ENCODE data around the gene SLC17A9.

Gene SLC17A9

DNA sequence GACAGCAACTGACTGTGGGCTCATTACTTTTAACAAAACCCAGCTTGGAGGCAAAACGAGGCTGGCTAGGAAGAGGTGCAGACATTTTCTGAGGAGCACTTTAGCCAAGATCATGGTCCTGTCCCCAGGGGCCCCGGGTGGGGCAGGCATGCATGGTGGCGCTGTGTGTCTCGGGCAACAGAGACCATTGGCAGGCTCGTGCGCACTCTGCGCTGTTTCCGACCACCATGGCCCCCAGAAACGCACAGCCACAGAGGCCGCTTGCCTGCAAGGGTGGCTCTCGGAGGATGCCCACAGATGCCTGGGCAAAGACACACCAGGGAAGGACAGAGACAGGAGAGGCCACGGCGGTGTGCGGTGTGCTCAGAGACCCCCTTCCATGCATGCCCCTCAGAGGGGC is 47.5 kb downstream of the SLC17A9 start:
- DNase-seq: no peak

DNA sequence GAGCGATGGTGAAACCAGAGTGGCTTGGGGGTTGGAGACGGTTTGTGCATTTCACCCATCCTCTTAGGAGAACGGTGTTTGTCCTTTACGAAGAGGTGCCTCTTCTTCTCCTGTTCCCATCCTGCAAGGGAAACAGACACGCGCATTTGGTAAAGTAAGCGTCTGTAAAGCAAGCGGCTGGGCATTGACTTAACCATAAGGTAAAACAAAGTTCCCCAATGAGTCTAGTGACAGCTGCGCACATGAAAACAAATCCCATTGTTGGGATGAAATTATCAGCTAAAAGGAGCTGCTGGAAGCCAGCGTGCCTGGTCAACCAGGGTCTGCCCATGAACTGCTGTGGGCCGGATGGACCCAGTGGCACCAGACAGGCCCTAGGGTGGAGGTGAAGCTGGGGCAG is 48.4 kb downstream of the SLC17A9 start:
- DNase-seq: no peak

DNA sequence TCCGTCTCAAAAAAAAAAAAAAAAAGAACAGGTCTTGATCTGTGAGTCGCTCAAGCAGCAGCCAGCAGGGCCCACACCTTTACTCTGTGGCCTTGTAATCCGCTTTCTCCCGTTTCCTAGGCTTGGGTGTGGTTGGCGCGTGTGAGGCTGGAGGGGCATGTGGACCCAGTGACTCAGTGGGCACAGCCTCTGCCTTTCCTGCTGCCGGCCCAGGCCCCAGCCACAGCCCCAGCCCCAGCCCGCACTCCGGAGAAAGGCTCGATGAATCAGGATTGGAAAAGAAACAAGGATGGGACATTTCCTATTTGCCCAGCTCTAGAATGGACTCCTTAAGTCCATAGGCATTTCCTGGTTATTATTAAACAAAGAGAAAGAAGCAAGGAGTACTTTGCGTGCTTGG is 50.0 kb downstream of the SLC17A9 start:
- no peak for DNase-seq

DNA sequence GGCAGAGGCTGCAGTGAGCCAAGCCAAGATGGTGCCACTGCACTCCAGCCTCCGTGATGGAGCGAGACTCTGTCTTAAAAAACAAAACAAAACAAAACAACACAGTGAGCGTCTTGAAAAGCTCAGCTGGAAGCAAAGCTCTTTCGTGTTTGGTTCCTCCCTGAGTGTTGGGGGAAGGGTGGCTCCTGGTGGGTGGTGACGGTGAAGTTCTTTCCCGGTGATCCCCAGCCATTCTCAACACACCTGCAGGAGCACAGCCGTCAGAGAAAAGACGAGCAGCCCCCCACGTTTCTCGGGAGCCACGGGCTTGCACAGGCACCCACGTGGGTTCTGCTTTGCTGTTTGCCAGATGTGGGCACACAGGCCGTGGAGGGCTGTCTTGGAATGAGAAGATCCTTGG is 51.0 kb downstream of the SLC17A9 start:
- DNase-seq: no peak

DNA sequence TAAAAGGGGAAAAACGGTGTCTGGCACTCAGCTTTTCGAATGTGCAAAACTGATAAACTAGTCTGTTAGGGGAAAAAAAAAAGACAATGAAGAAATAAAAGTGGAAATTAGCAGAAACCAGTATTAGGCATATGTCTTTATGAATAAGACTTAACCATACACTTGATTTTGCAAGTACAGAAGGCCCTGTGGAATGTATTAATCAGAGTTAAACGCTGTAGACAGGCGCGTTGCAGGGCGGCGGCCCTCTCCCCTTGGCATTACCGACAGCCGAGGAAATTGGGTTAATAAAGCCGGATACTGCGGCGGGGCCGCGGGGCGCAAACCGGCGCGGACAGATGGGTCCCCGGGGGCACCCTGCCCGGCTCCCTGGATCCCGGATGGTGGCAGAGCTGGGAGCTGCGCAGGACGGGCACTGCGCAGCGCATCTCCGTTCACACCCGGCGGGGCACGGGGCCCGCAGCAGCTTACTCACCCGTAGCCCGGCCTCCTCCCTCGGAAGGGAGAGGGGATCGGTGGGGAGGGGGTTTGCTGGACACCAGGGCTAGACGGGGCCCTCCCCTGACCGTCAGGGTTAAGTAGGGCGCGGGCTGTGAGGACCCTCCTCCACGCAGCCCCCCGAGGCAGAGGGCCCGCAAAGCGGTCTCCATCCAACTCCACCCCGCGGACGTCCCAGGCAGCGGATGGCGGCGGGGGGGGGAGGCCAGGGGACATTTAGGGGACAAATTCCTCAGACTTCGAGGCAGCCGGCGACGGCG is 52.3 kb downstream of the SLC17A9 start:
- DNase-seq: no peak

DNA sequence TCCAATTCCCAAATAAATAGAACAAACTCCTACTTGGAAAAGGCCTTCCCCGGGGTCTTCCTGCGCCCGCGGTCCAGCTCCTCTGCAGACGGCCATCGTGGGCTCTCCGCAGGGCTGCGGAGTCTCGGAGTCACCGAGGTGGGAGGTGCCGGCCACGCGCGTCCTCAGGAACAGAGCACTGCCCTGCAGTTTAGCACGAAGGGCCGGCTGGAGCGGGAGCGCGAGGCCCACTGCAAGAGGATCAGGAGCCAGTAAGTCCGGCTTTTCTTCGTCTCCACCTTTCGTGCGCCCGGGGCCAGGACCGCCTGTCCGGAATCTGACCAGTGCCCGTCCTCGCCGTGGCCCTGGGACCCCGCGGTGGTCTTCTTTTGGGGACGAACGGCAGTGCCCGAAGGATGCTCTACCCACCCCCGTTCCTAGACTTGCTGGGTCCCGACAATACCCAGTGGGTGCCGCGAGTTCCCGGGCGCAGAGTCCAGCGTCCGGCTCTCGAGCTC is 52.9 kb downstream of the SLC17A9 start:
- DNase-seq: no peak

DNA sequence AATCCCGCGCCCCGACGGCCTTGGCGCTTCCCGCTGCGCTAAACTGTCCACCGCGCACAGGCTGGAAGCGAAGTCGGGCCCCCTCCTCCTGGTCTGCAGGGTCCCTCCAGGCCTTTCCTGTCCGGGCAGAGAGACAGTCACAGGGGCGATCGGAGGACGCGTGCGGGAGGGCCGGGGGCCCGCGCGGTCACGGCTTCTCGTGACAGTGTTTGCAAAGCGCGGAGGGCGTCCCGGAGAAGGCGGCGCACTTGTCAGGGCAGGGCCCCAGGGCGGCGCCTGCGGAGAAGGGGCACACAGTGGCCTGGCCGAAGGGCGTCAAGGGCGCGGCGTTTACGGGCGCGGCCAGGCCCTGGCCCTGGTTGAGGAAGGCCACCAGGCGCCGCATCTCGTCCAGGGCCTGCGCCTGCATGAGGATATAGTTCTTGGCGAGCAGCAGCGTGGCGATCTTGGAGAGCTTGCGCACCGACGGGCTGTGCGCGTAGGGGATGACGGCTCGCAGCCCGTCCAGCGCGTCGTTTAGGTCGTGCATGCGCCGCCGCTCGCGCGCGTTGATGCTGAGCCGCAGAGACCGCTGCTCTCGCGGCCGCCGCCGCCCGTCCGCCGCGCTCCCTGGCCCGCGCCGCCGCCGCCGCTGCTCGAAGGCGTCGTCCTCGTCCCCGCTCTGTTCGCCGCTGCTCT is 53.5 kb downstream of the SLC17A9 start:
- DNase-seq: no peak

DNA sequence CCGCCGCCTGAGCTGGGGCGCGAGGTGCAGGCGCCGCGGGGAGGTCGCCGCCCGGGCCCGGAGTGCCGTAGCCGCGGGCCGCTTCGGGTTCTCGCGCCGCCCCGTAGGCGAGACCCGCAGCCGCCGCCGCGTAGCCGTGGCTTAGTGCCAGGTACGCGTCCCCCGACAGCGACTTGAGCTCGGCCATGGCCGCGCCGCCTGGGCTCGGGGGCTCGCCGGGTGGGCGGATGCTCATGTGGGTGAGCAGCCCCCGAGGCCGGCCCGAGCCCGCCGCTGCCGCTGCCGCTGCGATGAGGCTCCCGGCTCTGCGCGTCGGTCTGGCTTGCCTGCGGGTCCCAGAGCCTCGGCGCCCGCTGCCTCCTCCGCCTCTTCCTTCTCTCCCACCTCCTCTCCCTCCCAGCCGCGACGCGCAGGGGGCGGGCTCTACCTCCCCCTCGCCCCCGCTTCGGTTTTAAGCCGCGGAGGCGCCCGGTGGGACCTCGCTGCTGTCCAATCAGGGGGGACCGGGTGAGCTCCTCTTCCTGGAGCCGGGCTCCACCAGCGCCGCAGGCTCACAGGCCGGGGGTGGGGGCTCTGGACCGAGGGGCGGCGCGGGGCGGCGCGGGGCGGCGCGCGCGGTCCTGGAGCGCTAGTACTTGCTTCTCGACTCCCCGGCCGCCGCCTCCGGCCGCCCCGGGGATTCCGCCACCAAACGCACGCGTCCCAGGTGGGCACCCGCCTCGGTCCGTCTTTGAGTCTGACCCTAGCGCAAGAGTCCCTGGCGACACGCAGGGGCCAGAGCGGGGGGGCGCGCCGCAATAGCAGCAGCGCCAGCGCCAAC is 54.2 kb downstream of the SLC17A9 start, which contains the start of gene BHLHE23:
TSS of gene BHLHE23 (minus strand) at position 425 of the 820 bp plus-strand sequence. CDS start at position 235, 190 bp downstream.
- peak in 1 of 56 donors; percentile 37 for DNase-seq

DNA sequence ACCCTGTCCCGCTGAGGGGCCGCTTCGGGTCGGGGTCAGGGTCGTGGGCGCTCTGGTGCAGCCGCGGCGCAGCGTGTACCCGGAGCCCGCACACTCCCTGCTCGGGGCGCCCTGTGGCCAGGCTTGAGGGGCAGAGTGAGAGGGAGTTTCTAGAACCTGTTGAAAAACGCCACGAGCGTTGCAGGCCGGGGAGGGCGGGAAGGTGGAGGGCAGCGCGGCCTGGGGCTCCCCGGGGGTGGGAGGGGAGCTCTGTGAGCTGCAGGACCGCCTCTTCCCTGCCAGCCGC is 54.8 kb downstream of the SLC17A9 start:
- no peak for DNase-seq

DNA sequence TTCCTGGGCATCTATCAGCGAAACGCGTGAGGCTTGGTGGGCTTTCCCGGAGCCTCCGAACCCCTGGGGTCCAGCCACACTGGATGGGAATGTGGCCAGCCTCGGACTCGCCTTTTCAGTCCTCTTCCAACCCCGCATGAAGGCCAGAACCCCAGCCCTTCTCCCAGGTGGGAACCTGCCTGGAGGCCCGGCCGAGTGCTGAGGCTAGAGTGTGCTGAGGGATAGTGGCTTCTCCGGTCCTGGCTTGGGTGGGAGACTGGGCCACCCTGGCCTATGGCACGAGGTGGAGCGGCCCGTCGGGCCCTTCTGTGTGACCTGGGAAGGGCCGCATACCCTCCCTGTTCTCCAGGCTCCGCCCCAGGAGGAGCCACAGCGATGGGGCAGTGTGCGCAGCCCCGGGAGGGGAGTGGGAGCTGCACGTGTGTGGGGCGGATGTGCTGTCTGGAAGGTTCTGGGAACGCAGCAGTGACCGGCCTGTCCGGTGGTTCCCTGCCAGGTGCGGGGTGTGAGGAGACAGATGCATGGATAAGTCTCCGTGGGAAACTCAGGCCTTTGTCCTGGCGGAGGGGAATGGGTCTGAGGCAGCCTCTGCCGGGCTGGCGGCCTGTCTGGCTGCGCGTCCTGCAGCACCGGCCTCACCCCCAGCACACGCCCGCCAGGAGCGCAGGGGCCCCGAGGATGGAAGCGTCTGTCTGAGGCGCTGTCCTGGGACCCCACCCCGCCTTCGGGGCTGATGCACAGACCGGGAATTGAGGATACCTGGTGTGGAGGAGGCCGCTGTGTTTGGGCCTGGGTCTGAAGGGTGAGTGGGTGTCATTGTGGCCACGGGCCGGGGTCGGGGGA is 55.4 kb downstream of the SLC17A9 start:
- no peak for DNase-seq

DNA sequence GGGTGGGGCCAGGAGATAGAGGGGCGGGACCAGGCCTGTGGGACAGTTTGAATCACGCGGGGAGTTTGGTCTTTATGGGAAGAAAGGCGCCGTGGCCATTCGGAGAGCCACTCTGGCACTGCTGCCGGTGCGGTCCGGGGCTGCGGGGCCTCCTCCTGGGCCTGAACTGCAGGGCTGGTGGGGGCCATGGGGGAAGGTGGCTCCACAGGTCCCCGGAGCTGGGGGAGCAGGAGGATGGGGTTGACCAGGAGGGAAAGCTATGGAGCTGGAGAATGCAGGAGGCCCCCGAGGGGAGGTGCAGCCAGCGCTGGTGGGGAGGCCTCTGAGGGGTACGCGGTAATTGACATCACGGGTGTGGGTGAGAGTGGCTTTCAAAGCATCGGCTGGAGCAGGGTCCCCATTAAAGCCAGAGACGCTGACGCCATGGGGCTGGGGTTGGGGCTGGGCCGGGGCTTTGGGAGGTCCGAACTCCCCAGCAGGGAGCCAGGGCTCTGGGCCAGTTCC is 56.1 kb downstream of the SLC17A9 start:
- DNase-seq: no peak

DNA sequence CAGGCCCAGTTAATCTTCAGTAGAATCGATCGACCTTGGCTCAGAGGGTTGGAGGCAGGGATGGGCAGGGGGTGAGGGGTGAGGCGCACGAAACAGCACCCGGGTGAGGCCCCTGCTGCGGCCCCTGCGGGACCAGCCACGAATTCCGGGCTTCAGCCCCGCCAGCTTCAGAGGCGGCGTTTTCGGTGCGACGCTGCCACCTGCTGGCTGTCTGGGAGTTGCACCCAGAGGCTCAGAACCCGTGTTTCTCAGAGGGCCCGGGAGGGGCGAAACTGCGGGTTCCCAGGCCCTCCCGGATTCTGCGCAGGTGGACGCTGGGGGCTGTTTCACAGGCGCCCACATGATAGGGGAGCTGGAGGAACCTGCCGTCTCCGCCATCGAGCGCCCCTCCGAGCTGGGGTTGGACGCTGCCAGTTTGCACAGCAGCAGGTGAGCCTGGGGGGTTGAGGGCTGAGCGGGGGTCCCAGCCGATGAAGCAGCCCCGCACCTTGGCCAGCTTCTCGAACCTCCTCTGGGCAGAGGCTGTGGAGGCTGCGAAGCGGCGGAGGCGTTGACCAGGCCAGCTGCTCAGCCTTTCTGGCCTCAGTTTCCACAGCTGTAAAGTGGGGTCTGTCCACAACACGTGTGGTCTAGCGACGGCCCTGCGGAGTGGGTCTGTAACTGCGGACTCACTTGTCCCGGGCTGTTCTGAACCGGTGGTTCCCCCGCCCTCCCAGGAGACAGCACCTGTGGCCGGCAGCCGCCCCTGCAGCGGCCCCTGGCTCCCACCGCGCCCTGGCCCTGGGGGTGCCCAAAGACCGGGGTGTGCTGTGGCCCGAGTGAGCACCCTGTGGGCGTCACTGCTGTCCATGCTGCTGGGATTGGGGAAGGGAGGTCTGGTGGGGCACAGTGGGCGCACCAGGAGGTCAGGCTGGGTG is 56.8 kb downstream of the SLC17A9 start:
- DNase-seq: peak in 46 of 56 donors; percentile 4 to 77 (median 34)

DNA sequence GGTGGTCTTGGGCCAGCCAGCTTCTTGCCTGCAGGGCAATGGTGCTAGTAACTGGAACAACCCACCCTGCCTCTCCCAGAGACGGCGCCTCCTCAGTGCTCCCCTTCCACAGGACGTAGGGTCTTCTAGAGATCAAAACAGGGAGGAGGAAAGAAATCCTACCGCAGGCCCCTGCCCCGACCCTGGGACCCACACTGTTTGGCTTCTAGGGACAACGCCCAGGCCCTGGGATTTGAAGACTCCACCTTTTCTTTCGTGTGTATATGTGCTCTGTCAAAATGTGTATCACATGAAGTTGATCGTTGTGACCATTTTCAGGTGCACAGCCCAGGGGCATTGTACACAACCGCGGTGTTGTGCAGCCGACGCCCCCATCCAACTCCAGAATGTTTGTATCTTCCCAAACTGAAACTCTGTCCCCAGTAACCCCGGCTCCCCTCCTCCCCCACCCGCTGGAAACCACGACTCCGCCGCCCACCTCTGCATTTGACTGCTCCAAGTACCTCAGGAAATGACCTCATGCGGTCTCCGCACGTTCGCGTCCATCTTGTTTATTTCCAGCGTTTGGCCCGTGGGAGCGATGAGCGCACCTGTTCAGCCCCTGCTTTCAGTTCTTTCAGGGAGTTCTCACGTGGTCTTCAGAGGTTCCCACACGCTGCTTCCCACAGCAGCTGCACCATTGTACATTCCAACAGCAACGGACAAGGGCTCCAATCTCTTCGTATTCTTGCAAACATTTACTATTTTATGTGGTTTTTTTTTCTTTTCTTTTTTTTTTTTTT is 57.7 kb downstream of the SLC17A9 start:
- no peak for DNase-seq

DNA sequence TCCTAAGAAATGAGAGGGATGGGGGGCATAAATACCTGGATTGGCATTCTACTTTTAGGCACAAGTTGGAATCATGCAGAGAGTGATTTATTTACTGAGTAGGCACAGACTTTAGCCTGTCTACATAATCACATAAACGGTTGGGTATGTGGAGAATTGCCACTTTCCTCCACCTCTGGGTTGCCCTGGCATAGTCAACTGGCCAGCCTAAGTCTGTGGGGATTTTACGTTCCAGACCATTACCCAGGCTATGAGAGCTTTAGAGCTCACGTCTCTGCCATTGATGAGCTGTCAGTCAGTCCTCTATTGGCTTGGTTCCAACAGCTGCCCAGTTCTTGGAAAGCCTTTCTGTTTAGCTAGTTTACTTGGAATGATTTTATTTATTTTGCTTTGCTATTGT is 59.3 kb downstream of the SLC17A9 start:
- no peak for DNase-seq

DNA sequence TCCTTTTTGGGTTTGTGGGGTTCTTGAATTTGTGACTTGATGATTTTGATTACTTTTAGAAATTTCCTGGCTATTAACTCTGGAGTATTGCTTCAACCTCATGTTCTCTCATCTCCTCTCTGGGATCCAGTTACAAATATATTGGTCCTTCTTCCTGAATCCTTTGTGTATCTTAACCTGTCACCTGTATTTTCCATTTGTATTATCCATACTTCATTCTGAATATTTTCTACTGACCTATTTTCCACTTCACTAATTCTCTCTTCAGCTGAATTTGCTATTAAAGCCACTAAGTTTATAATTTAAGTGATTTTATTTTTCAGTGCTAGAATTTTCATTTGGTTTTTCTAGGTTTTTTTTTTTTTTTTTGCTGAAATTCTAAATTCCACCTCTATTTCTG is 60.7 kb downstream of the SLC17A9 start:
- no peak for DNase-seq

DNA sequence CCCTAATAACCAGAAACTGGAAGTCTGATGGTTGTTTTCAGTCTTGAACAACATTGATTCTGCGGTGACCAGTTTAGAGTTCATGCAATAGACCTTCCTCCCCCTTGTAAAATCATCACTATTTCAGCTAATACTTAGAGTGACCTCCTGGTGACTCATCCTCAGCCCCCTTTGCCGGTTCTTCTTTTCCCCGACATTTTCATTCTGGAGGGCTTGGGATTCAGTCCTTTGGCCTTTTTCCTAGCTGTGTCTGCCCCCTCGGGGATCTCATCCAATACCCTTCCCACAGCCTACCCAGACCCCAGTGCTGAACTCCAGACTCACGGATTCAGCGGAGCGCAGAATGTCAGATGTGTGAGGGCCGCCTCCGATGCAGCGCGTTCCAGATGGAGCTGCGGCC is 61.8 kb downstream of the SLC17A9 start:
- no peak for DNase-seq

DNA sequence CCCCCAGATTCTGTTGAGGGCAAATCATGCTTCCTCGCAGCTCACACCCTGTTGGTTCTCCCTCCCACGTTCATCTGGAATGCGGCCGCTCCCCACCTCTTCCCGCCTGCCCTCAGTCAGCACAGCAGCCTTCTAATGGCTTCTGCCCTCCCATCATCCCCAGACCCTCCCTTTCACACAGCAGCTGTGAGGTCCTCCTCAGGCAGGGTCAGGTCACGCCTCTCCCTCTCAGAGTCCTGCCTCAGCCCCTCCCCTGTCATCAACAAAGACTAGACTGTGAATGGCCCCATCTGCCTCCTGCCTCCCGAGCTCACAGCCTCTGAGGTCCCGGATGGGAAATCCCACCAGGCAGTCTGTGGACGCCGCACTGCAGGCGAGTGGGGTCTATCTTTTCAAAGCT is 62.2 kb downstream of the SLC17A9 start:
- DNase-seq: no peak

DNA sequence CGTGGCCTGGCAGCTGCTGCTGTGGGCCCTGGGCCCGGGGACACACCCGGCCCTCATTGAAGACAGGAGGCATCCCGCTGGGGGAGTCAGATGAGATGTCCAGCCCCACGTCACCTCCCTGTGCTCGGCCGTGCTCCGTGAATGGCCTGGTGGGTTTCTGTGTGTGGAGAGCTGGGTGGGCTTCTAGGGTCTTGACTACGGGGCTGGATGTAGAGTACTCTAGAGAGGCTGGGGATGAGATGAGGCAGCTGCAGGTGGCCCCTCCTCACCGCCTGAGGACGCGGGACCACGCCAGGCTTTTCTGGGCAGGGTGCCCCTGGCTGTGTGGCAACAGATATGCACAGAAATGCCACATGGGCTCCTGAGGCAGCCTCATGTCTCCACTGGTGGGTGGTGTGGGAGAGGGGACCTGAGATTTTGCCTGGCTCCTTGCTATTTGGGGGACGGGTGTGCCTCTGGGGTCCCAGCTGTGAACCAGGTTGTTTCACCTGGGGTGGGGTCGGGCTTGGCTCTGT is 62.7 kb downstream of the SLC17A9 start:
- DNase-seq: no peak

Measured in nucleus accumbens (tissue), 56 donors.